Glutamatergic neuron (in vitro differentiated cells): ENCODE measurements around the gene YOD1. TPM values are rescaled to one million over a fixed set of nuclear protein-coding genes. Genes with fewer than 3 reads are reported as not detected.

ENCODE experiments used
- DNase-seq: peaks from one replicate; pipeline ENCODE4 v3.0.0; 2022
- H3K27ac Mint-ChIP-seq: one replicate; pipeline ENCODE4 v1.8.0; 2020; ENCODE audit warnings: mild to moderate bottlenecking, mixed read lengths, inconsistent platforms; ENCODE audit not compliant: unreplicated experiment
- H3K27me3 Mint-ChIP-seq: one replicate; pipeline ENCODE4 v1.8.0; 2020; ENCODE audit warnings: mild to moderate bottlenecking, moderate library complexity, mixed read lengths, inconsistent platforms; ENCODE audit not compliant: unreplicated experiment
- H3K36me3 Mint-ChIP-seq: one replicate; pipeline ENCODE4 v1.8.0; 2020; ENCODE audit warnings: mild to moderate bottlenecking, mixed read lengths, inconsistent platforms; ENCODE audit not compliant: unreplicated experiment
- H3K4me1 Mint-ChIP-seq: one replicate; pipeline ENCODE4 v1.8.0; 2020; ENCODE audit warnings: mild to moderate bottlenecking, low read depth, mixed read lengths, inconsistent platforms; ENCODE audit not compliant: unreplicated experiment
- H3K4me3 Mint-ChIP-seq: one replicate; pipeline ENCODE4 v1.8.0; 2020; ENCODE audit warnings: mild to moderate bottlenecking, mixed read lengths, inconsistent platforms; ENCODE audit not compliant: unreplicated experiment
- H3K9me3 Mint-ChIP-seq: one replicate; pipeline ENCODE4 v1.8.0; 2020; ENCODE audit warnings: mild to moderate bottlenecking, moderate library complexity, mixed read lengths, inconsistent platforms; ENCODE audit not compliant: unreplicated experiment
- CTCF ChIP-seq: fragments of 200-600 bp; sonication (generic); IDR thresholded peaks from one replicate; pipeline ENCODE4 v1.5.0; 2021; ENCODE audit not compliant: partially characterized antibody, unreplicated experiment
- total RNA-seq: library from RNA; stranded (reverse); fragmentation: NEBNext Ultra II Directional; extraction: Animal tissue kit (Norgen Biotek cat#: 25700); gene quantifications from one replicate; pipeline ENCODE4 v1.2.1, GENCODE V29; 2021; ENCODE audit not compliant: unreplicated experiment

YOD1 gene
- total RNA-seq, 1 donor from 2014 or later: 7.9 TPM

- Mint-ChIP-seq H3K27ac (no peak overlapping the region), H3K36me3 (no peaks in the 10 kb centered on the region), H3K27me3 (no peaks in the 10 kb centered on the region), H3K9me3 (peaks cover 2% of the 10 kb centered on the region), H3K4me3 (no peak overlapping the region), H3K4me1 (no peaks in the 10 kb centered on the region)
- DNase-seq: no peak
- TF ChIP-seq CTCF: no peak
Measured at GRCh38 chr1:207002724-207003146, 48.3 kb downstream of the YOD1 start.

- DNase-seq: no peak
- TF ChIP-seq CTCF: no peak
- Mint-ChIP-seq H3K27me3 (no peaks in the 10 kb centered on the region), H3K4me1 (no peaks in the 10 kb centered on the region), H3K27ac (no peak overlapping the region), H3K4me3 (no peak overlapping the region), H3K36me3 (no peaks in the 10 kb centered on the region), H3K9me3 (peaks cover 2% of the 10 kb centered on the region)
Measured at GRCh38 chr1:207001492-207002245, 49.3 kb downstream of the YOD1 start.

DNA sequence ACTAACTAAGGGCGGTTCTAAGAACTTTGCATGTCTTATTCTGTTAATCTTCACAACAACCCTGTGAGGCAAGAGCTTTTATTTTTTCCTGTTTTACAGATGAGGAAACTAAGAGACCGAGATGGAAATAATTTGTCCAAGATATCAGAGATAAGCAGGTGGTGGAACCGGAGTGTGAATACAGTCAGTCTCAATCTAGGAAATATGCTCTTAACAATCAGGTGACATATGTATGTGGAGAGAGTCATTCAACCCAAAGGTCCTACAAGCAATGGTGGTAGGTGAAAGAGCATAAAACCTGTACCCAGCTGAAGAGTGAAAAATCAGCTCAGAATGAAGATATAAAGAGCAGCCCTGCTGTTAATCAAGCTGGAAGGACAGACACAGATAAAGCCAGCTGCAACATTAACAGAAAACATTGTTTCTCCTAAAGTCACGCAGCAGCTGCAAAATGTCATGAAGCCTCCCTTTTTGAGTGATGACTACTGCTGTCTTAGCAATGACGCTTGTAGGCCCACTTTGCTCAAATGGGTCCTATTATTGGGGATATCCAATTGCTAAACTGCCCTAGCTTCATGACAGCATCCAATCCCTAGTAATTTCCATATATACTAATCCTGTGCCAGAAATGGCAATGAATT lies 50.2 kb downstream of the YOD1 start:
- TF ChIP-seq CTCF: no peak
- no peaks in the 10 kb centered on the region for H3K36me3 Mint-ChIP-seq

DNA sequence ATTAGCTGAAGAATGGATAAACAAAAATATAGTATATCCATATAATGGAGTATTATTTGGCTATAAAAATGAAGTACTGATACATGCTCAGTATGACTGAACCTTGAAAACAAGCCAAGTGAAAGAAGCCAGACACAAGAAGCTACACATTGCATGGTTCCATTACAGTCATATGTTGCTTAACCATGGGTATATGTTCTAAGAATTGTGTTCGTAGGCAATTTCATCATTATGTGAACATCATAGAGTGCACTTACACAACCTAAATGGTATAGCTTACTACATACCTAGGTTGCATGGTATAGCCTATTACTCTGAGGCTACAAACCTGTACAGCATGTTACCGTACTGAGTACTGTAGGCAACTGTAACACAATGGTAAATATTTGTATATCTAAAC lies 52.2 kb downstream of the YOD1 start:
- no peak overlapping the region for H3K4me3 Mint-ChIP-seq
- H3K9me3 Mint-ChIP-seq: no peaks in the 10 kb centered on the region
- no peaks in the 10 kb centered on the region for H3K36me3 Mint-ChIP-seq
- no peak for DNase-seq
- no peaks in the 10 kb centered on the region for H3K4me1 Mint-ChIP-seq
- TF ChIP-seq CTCF: no peak
- H3K27ac Mint-ChIP-seq: no peak overlapping the region
- H3K27me3 Mint-ChIP-seq: no peaks in the 10 kb centered on the region

More for the DNA sequence above, 50.2 kb downstream of the YOD1 start:
- DNase-seq: no peak
- Mint-ChIP-seq H3K4me1 (no peaks in the 10 kb centered on the region), H3K27ac (no peak overlapping the region), H3K4me3 (no peak overlapping the region), H3K27me3 (no peaks in the 10 kb centered on the region), H3K9me3 (no peaks in the 10 kb centered on the region)

Other genes starting within 250 kb of the YOD1 start
- not detected for gene IL20, start 185.6 kb downstream of the YOD1 start, total RNA-seq
- gene IL24, start 153.8 kb downstream of the YOD1 start, total RNA-seq: not detected
- gene FCMR, start 129.3 kb downstream of the YOD1 start, total RNA-seq: not detected
- not detected for gene PIGR, start 104.7 kb downstream of the YOD1 start, total RNA-seq
- gene FCAMR, start 80.7 kb downstream of the YOD1 start, total RNA-seq: not detected
- not detected for gene C1orf116, start 18.5 kb downstream of the YOD1 start, total RNA-seq
- gene PFKFB2, start 2.1 kb upstream of the YOD1 start, total RNA-seq: 3.6 TPM
- not detected for gene C4BPB, start 37.7 kb upstream of the YOD1 start, total RNA-seq
- not detected for gene C4BPA, start 53.0 kb upstream of the YOD1 start, total RNA-seq